ENCODE data around the gene FOXN3.

DNA sequence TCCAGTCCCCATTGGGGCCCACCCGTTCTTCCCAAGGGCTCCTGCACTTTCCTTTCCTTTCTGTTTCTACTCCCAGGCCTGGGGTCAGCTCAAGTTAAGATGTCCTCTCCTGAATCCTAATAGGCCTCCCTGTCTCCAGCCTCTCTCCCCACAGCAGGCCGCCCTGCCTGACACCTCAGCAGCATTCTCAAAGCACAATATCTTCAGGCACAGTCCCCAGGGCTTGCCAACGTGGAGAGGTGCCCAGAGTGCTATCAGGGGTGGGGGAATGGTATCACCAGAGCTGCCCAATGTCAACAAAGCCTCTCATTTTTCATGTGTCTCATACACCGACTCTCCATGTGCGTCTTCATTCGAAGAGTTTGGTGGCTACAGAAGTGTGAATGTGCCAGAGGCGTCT, 123.0 kb downstream of the FOXN3 start:
- TF ChIP-seq, protein P1, sequence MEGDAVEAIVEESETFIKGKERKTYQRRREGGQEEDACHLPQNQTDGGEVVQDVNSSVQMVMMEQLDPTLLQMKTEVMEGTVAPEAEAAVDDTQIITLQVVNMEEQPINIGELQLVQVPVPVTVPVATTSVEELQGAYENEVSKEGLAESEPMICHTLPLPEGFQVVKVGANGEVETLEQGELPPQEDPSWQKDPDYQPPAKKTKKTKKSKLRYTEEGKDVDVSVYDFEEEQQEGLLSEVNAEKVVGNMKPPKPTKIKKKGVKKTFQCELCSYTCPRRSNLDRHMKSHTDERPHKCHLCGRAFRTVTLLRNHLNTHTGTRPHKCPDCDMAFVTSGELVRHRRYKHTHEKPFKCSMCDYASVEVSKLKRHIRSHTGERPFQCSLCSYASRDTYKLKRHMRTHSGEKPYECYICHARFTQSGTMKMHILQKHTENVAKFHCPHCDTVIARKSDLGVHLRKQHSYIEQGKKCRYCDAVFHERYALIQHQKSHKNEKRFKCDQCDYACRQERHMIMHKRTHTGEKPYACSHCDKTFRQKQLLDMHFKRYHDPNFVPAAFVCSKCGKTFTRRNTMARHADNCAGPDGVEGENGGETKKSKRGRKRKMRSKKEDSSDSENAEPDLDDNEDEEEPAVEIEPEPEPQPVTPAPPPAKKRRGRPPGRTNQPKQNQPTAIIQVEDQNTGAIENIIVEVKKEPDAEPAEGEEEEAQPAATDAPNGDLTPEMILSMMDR (IDR thresholded peaks at IDR 0.05), result no peak
- no peak for TF ChIP-seq POLR2A (IDR thresholded peaks at IDR 0.05)
